ENCODE results near the gene RAB26.
"Not testable (repeated sequence)": the region's sequence is repeated elsewhere in the genome, so short reads cannot be mapped to it uniquely, and the experiment has no call there.

The RAB26 gene

GRCh38 chr16:2117960-2118722 lies 30.3 kb upstream of the RAB26 start:
- DNase-seq: not testable (repeated sequence)

- peak; percentile 71 for DNase-seq
Observed at GRCh38 chr16:2121325-2121724, 27.1 kb upstream of the RAB26 start.

- no peak for DNase-seq
Observed at GRCh38 chr16:2121853-2122252, 26.6 kb upstream of the RAB26 start.

GRCh38 chr16:2122429-2122828 lies 26.0 kb upstream of the RAB26 start:
- DNase-seq: no peak

- DNase-seq: peak; percentile 52
Observed at GRCh38 chr16:2122934-2123683, 25.3 kb upstream of the RAB26 start.

GRCh38 chr16:2123706-2124376 lies 24.6 kb upstream of the RAB26 start:
- not testable (repeated sequence) for DNase-seq

- not testable (repeated sequence) for DNase-seq
Observed at GRCh38 chr16:2124377-2124693, 24.1 kb upstream of the RAB26 start.

GRCh38 chr16:2124694-2125444 lies 23.6 kb upstream of the RAB26 start:
- peak; percentile 92 for DNase-seq

GRCh38 chr16:2125609-2126008 lies 22.8 kb upstream of the RAB26 start:
- DNase-seq: not testable (repeated sequence)

- peak; percentile 82 for DNase-seq
Observed at GRCh38 chr16:2126161-2126743, 22.2 kb upstream of the RAB26 start.

- peak; percentile 50 for DNase-seq
Observed at GRCh38 chr16:2126928-2127556, 21.4 kb upstream of the RAB26 start.

- DNase-seq: peak; percentile 53
Observed at GRCh38 chr16:2127630-2128280, 20.7 kb upstream of the RAB26 start.

GRCh38 chr16:2129251-2129650 lies 19.2 kb upstream of the RAB26 start:
- DNase-seq: not testable (repeated sequence)

- not testable (repeated sequence) for DNase-seq
Observed at GRCh38 chr16:2129890-2130447, 18.5 kb upstream of the RAB26 start.

GRCh38 chr16:2133797-2134196 lies 14.6 kb upstream of the RAB26 start:
- DNase-seq: peak; percentile 7

GRCh38 chr16:2135071-2135470 lies 13.4 kb upstream of the RAB26 start:
- DNase-seq: not testable (repeated sequence)

GRCh38 chr16:2135770-2136490 lies 12.5 kb upstream of the RAB26 start, which contains the start of gene PKD1:
TSS of gene PKD1 (minus strand) at chr16:2135898. CDS start at chr16:2135689, 209 bp downstream.
- DNase-seq: peak; percentile 94

GRCh38 chr16:2142942-2143877 lies 5.2 kb upstream of the RAB26 start:
- peak; percentile 16 for DNase-seq

GRCh38 chr16:2143878-2144485 lies 4.4 kb upstream of the RAB26 start:
- peak; percentile 27 for DNase-seq

Data from right hindlimb (tissue), 1 donor.